PFSK-1 (cell line): ENCODE results near the gene RPS19BP1. TPM values are rescaled to one million over a fixed set of nuclear protein-coding genes. Genes with fewer than 3 reads are reported as not detected.

Experiments used
- FOXP2 ChIP-seq: optimal IDR thresholded peaks from 2 replicates; pipeline ENCODE3; 2011; ENCODE audit warnings: borderline replicate concordance, control low read depth, inconsistent platforms; ENCODE audit not compliant: insufficient read depth; ENCODE audit errors: extremely low read length, extremely low read depth
- POLR2AphosphoS5 ChIP-seq: IDR thresholded peaks from 2 replicates; pipeline ENCODE4 v1.6.1; 2012; ENCODE audit warnings: low read depth, mild to moderate bottlenecking, control low read depth, low read length, moderate library complexity
- SIN3A ChIP-seq: IDR thresholded peaks from 2 replicates; pipeline ENCODE4 v1.6.1; 2012; ENCODE audit warnings: mild to moderate bottlenecking, low read length, moderate library complexity, borderline replicate concordance; ENCODE audit not compliant: insufficient read depth
- TAF1 ChIP-seq: IDR thresholded peaks from 2 replicates; pipeline ENCODE4 v1.6.1; 2012; ENCODE audit warnings: low read length, control low read depth, borderline replicate concordance; ENCODE audit not compliant: insufficient read depth
- polyA plus RNA-seq: library from polyadenylated mRNA; unstranded; fragments of >200 nt; gene quantifications from one replicate; pipeline ENCODE4 v1.2.1, GENCODE V29; 2012; ENCODE audit warnings: low read depth, missing spikeins; ENCODE audit not compliant: insufficient read length
- TF ChIP-seq, protein P1 (sequence below), 2 experiments: IDR thresholded peaks; 2 replicates each; pipeline versions ENCODE4 v1.6.1 to v1.8.0; 2011 to 2012; ENCODE audit warnings: low read depth in 2 of 2, low read length in 2 of 2, control low read depth in 1 of 2, inconsistent platforms in 1 of 2, mild to moderate bottlenecking in 1 of 2, moderate library complexity in 1 of 2; ENCODE audit not compliant: insufficient read depth in 1 of 2

The RPS19BP1 gene, protein sequence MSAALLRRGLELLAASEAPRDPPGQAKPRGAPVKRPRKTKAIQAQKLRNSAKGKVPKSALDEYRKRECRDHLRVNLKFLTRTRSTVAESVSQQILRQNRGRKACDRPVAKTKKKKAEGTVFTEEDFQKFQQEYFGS
- 128 TPM for polyA plus RNA-seq

GRCh38 chr22:39532215-39533073, at the start of gene RPS19BP1:
Gene RPS19BP1 (minus strand): TSS chr22:39532748. CDS start chr22:39532738, 10 bp downstream.
- TF ChIP-seq TAF1 = peak; percentile 87; the same call in 1 of the 2 replicates
- TF ChIP-seq, protein P1, sequence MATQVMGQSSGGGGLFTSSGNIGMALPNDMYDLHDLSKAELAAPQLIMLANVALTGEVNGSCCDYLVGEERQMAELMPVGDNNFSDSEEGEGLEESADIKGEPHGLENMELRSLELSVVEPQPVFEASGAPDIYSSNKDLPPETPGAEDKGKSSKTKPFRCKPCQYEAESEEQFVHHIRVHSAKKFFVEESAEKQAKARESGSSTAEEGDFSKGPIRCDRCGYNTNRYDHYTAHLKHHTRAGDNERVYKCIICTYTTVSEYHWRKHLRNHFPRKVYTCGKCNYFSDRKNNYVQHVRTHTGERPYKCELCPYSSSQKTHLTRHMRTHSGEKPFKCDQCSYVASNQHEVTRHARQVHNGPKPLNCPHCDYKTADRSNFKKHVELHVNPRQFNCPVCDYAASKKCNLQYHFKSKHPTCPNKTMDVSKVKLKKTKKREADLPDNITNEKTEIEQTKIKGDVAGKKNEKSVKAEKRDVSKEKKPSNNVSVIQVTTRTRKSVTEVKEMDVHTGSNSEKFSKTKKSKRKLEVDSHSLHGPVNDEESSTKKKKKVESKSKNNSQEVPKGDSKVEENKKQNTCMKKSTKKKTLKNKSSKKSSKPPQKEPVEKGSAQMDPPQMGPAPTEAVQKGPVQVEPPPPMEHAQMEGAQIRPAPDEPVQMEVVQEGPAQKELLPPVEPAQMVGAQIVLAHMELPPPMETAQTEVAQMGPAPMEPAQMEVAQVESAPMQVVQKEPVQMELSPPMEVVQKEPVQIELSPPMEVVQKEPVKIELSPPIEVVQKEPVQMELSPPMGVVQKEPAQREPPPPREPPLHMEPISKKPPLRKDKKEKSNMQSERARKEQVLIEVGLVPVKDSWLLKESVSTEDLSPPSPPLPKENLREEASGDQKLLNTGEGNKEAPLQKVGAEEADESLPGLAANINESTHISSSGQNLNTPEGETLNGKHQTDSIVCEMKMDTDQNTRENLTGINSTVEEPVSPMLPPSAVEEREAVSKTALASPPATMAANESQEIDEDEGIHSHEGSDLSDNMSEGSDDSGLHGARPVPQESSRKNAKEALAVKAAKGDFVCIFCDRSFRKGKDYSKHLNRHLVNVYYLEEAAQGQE (IDR thresholded peaks at IDR 0.05; ENCODE audit: insufficient read depth in 1 of 2, low read depth in 2 of 2, low read length in 2 of 2) = no peak
- no peak for TF ChIP-seq FOXP2
- TF ChIP-seq POLR2AphosphoS5 = peak; percentile 88
- TF ChIP-seq SIN3A = 0 out of 2 replicates have a peak, but pooled peaks have one; percentile 72

- TF ChIP-seq TAF1 = no peak
These were observed 48.8 kb upstream of the RPS19BP1 start for GRCh38 chr22:39581303-39581702.

DNA sequence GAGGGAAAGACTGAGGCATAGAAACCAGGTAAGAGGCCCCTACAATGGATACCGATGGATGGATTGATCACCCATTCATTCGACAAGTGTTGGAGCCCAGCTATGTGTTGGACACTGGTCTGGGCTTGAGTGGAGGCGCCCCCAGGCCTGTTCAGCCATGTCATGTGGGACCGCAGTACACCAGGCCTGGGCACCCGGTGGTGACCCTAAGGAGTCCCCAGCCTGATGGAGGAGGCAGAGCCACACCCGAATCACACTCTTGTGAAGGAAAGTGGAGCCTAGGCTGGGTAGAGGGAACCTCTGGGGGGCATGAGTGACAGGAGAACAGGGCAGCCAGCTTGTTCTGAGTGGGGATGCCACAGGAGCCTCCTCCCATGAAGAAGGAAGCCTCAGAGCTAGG, 48.2 kb upstream of the RPS19BP1 start:
- TF ChIP-seq POLR2AphosphoS5 (no peak), SIN3A (no peak), FOXP2 (no peak), TAF1 (no peak)
- TF ChIP-seq, protein P1 (IDR thresholded peaks at IDR 0.05; ENCODE audit: insufficient read depth in 1 of 2, low read depth in 2 of 2, low read length in 2 of 2) = no peak

- TF ChIP-seq FOXP2 (no peak), SIN3A (no peak), POLR2AphosphoS5 (no peak), TAF1 (no peak)
- TF ChIP-seq, protein P1 (IDR thresholded peaks at IDR 0.05; ENCODE audit: insufficient read depth in 1 of 2, low read depth in 2 of 2, low read length in 2 of 2) = no peak
These were observed 47.5 kb upstream of the RPS19BP1 start for GRCh38 chr22:39580006-39580441.

- TF ChIP-seq, protein P1 (IDR thresholded peaks at IDR 0.05; ENCODE audit: insufficient read depth in 1 of 2, low read depth in 2 of 2, low read length in 2 of 2) = no peak
- TF ChIP-seq TAF1 (no peak), SIN3A (no peak), FOXP2 (no peak)
These were observed 45.4 kb upstream of the RPS19BP1 start for GRCh38 chr22:39577900-39578299.
